ENCODE results near the gene AP2B1.

- TF ChIP-seq, protein P1, sequence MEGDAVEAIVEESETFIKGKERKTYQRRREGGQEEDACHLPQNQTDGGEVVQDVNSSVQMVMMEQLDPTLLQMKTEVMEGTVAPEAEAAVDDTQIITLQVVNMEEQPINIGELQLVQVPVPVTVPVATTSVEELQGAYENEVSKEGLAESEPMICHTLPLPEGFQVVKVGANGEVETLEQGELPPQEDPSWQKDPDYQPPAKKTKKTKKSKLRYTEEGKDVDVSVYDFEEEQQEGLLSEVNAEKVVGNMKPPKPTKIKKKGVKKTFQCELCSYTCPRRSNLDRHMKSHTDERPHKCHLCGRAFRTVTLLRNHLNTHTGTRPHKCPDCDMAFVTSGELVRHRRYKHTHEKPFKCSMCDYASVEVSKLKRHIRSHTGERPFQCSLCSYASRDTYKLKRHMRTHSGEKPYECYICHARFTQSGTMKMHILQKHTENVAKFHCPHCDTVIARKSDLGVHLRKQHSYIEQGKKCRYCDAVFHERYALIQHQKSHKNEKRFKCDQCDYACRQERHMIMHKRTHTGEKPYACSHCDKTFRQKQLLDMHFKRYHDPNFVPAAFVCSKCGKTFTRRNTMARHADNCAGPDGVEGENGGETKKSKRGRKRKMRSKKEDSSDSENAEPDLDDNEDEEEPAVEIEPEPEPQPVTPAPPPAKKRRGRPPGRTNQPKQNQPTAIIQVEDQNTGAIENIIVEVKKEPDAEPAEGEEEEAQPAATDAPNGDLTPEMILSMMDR (IDR thresholded peaks at IDR 0.05; ENCODE audit: low read depth, low read length), result no peak
- TF ChIP-seq EZH2phosphoT487 (IDR thresholded peaks at IDR 0.05; ENCODE audit: low read depth), result no peak
Measured at GRCh38 chr17:35584061-35584460, 3.1 kb upstream of the AP2B1 start.

Data from OCI-LY3 (cell line).